PC-9 (cell line): ENCODE results near the gene TPRG1.

Source experiments
- EZH2 ChIP-seq: fragments of 200-600 bp; sonication (generic); IDR thresholded peaks from 2 replicates; pipeline ENCODE4 v1.8.0; 2017; ENCODE audit warnings: antibody characterized with exemption, low read depth
- TF ChIP-seq, protein P1 (sequence below): fragments of 200-600 bp; sonication (generic); conservative IDR thresholded peaks from 2 replicates; pipeline ENCODE4 v1.6.1; 2017; ENCODE audit warnings: mixed run types, antibody characterized with exemption, mild to moderate bottlenecking, moderate library complexity

DNA sequence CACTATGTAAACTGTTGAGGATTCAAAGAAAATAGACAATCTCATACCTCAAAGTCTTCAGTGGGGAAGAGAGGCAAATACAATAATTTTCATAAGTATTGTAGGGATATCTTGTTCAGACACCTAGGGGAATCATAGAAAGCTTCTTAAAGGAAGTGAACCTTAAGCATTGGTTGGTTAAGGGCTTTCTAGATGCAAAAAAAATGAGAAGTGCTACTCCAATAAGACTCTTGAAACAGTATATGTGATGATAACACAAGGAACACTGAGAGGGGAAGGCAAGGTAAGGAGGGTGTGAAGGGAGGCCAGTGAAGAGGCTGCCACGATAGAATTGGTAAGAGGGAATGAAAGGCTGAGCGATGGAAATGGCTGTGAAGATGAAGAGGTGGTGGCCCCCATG lies 104.1 kb downstream of the TPRG1 start:
- TF ChIP-seq, protein P1, sequence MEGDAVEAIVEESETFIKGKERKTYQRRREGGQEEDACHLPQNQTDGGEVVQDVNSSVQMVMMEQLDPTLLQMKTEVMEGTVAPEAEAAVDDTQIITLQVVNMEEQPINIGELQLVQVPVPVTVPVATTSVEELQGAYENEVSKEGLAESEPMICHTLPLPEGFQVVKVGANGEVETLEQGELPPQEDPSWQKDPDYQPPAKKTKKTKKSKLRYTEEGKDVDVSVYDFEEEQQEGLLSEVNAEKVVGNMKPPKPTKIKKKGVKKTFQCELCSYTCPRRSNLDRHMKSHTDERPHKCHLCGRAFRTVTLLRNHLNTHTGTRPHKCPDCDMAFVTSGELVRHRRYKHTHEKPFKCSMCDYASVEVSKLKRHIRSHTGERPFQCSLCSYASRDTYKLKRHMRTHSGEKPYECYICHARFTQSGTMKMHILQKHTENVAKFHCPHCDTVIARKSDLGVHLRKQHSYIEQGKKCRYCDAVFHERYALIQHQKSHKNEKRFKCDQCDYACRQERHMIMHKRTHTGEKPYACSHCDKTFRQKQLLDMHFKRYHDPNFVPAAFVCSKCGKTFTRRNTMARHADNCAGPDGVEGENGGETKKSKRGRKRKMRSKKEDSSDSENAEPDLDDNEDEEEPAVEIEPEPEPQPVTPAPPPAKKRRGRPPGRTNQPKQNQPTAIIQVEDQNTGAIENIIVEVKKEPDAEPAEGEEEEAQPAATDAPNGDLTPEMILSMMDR, result no peak
- no peak for TF ChIP-seq EZH2
